ENCODE measurements around the gene ZBTB20.

The ZBTB20 gene

GRCh38 chr3:114624571-114625181 is 522.4 kb downstream of the ZBTB20 start:
- peak; percentile 3 for DNase-seq (ENCODE audit: low spot score)

GRCh38 chr3:114624047-114624445 is 523.0 kb downstream of the ZBTB20 start:
- DNase-seq (ENCODE audit: low spot score) = no peak

GRCh38 chr3:114623420-114624046 is 523.6 kb downstream of the ZBTB20 start:
- no peak for DNase-seq (ENCODE audit: low spot score)

- no peak for DNase-seq (ENCODE audit: low spot score)
Measured at GRCh38 chr3:114622001-114622400, 525.1 kb downstream of the ZBTB20 start.

- DNase-seq (ENCODE audit: low spot score) = no peak
Measured at GRCh38 chr3:114619771-114620170, 527.3 kb downstream of the ZBTB20 start.

- DNase-seq (ENCODE audit: low spot score) = no peak
Measured at GRCh38 chr3:114615523-114616085, 531.5 kb downstream of the ZBTB20 start.

- DNase-seq (ENCODE audit: low spot score) = no peak
Measured at GRCh38 chr3:114609973-114610630, 537.0 kb downstream of the ZBTB20 start.

GRCh38 chr3:114608293-114608692 is 538.8 kb downstream of the ZBTB20 start:
- no peak for DNase-seq (ENCODE audit: low spot score)

- no peak for DNase-seq (ENCODE audit: low spot score)
Measured at GRCh38 chr3:114606336-114606735, 540.8 kb downstream of the ZBTB20 start.

- no peak for DNase-seq (ENCODE audit: low spot score)
Measured at GRCh38 chr3:114600571-114600970, 546.5 kb downstream of the ZBTB20 start.

GRCh38 chr3:114597871-114598270 is 549.2 kb downstream of the ZBTB20 start:
- DNase-seq (ENCODE audit: low spot score) = no peak

- DNase-seq (ENCODE audit: low spot score) = no peak
Measured at GRCh38 chr3:114597012-114597411, 550.1 kb downstream of the ZBTB20 start.

GRCh38 chr3:114596147-114596546 is 550.9 kb downstream of the ZBTB20 start:
- no peak for DNase-seq (ENCODE audit: low spot score)

- DNase-seq (ENCODE audit: low spot score) = no peak
Measured at GRCh38 chr3:114595522-114596028, 551.5 kb downstream of the ZBTB20 start.

GRCh38 chr3:114590309-114591047 is 556.6 kb downstream of the ZBTB20 start:
- no peak for DNase-seq (ENCODE audit: low spot score)

GRCh38 chr3:114587986-114588385 is 559.1 kb downstream of the ZBTB20 start:
- no peak for DNase-seq (ENCODE audit: low spot score)

- DNase-seq (ENCODE audit: low spot score) = no peak
Measured at GRCh38 chr3:114586119-114586518, 561.0 kb downstream of the ZBTB20 start.

- DNase-seq (ENCODE audit: low spot score) = no peak
Measured at GRCh38 chr3:114585687-114586086, 561.4 kb downstream of the ZBTB20 start.

- no peak for DNase-seq (ENCODE audit: low spot score)
Measured at GRCh38 chr3:114584734-114585371, 562.2 kb downstream of the ZBTB20 start.

GRCh38 chr3:114582929-114583328 is 564.2 kb downstream of the ZBTB20 start:
- DNase-seq (ENCODE audit: low spot score) = no peak

GRCh38 chr3:114572364-114573062 is 574.6 kb downstream of the ZBTB20 start:
- DNase-seq (ENCODE audit: low spot score) = no peak
